HCT116 (cell line): Measurements from ENCODE around the gene SYNDIG1. TPM values are rescaled to one million over a fixed set of nuclear protein-coding genes. Genes with fewer than 3 reads are reported as not detected.

Experiments used
- ATAC-seq: fragments of 200-7000 bp; cut with Tn5 transposase; 2 replicates; pipeline ENCODE4 v1.9.1; 2020; ENCODE audit warnings: mild to moderate bottlenecking, moderate library complexity
- BruUV-seq: library from RNA; stranded (reverse); fragments of 400-500 nt; replicated peaks from 2 replicates; lab custom pipeline; 2021; lab: Mats Ljungman, UMichigan
- CTCF ChIA-PET: fragments of 300-600 bp; sonication (Branson Sonifier 250); formaldehyde crosslinking; loops from one replicate; lab custom pipeline; 2021; ENCODE audit warnings: antibody characterized with exemption; lab: Charles Lee
- POLR2A ChIA-PET: fragments of 300-600, 350-600 bp; sonication (Branson Sonifier 250); formaldehyde crosslinking; loops from one replicate; lab custom pipeline; 2021; ENCODE audit warnings: antibody characterized with exemption; lab: Charles Lee
- RAD21 ChIA-PET, 2 experiments: fragments of 300-600 bp; sonication (Branson Sonifier 250); formaldehyde crosslinking; loops; one replicate each; lab custom pipeline; 2023; ENCODE audit warnings: low total read pairs in 2 of 2; ENCODE audit not compliant: uncharacterized antibody in 2 of 2, unreplicated experiment in 2 of 2, low non-redundant PET in 1 of 2; lab: Charles Lee
- DNase-seq: peaks from one replicate; pipeline ENCODE4 v3.0.0-alpha.2; 2010; ENCODE audit warnings: low read depth, low spot score
- H2AFZ ChIP-seq: fragments of 200-600 bp; shearing (Covaris generic), sonication (generic); 2 replicates; pipeline ENCODE4 v1.6.1; 2017; ENCODE audit warnings: low read depth, mixed run types, mixed read lengths, antibody characterized with exemption, low read length; ENCODE audit not compliant: poor library complexity, severe bottlenecking
- H3K27ac ChIP-seq: 2 replicates; pipeline ENCODE4 v1.5.1; 2012; ENCODE audit warnings: low read depth, low read length
- H3K27me3 ChIP-seq: fragments of 200-600 bp; sonication (generic); 2 replicates; pipeline ENCODE4 v1.6.1; 2016; ENCODE audit warnings: mixed run types, low read length, mixed read lengths; ENCODE audit not compliant: insufficient read depth
- H3K36me3 ChIP-seq, 2 experiments: fragments of 200-500 bp in 1 of 2; fragments of 200-600 bp in 1 of 2; sonication (Bioruptor generic) in 1 of 2; sonication (generic) in 1 of 2; 2 replicates each; pipeline versions ENCODE4 v1.5.1 to v1.6.1; 2014 to 2016; ENCODE audit warnings: low read length in 2 of 2, inconsistent platforms in 1 of 2, mixed read lengths in 1 of 2, mixed run types in 1 of 2; ENCODE audit not compliant: insufficient read depth in 2 of 2, control insufficient read depth in 1 of 2
- H3K4me1 ChIP-seq, 2 experiments: fragments of 200-600 bp in 1 of 2; sonication (generic) in 1 of 2; 2 replicates each; pipeline versions ENCODE4 v1.5.1 to v1.6.1; 2012 to 2017; ENCODE audit warnings: low read length in 2 of 2, inconsistent platforms in 1 of 2, mild to moderate bottlenecking in 1 of 2, mixed read lengths in 1 of 2, mixed run types in 1 of 2, moderate library complexity in 1 of 2; ENCODE audit not compliant: insufficient read depth in 2 of 2, control insufficient read depth in 1 of 2
- H3K4me2 ChIP-seq: fragments of 200-600 bp; sonication (generic); 2 replicates; pipeline ENCODE4 v1.6.1; 2017; ENCODE audit warnings: mixed run types, low read length, mixed read lengths
- H3K4me3 ChIP-seq, 2 experiments: fragments of 200-600 bp in 1 of 2; sonication (generic) in 1 of 2; replicated peaks in 1 of 2; 2 replicates each; pipeline ENCODE4 v1.5.1; 2011 to 2016; ENCODE audit warnings: low read length in 2 of 2, control low read depth in 1 of 2, low read depth in 1 of 2, mild to moderate bottlenecking in 1 of 2, mixed read lengths in 1 of 2, mixed run types in 1 of 2
- H3K79me2 ChIP-seq: fragments of 200-600 bp; sonication (generic); 2 replicates; pipeline ENCODE4 v1.6.1; 2017; ENCODE audit warnings: mild to moderate bottlenecking, mixed run types, low read length, moderate library complexity, mixed read lengths; ENCODE audit not compliant: insufficient read depth
- H3K9ac ChIP-seq: fragments of 200-600 bp; sonication (generic); 2 replicates; pipeline ENCODE4 v1.6.1; 2016; ENCODE audit warnings: low read length, mixed read lengths
- H3K9me2 ChIP-seq: fragments of 200-600 bp; sonication (generic), shearing (Covaris generic); 2 replicates; pipeline ENCODE4 v1.6.1; 2017; ENCODE audit warnings: mixed run types, mild to moderate bottlenecking, moderate library complexity; ENCODE audit not compliant: insufficient read depth
- H3K9me3 ChIP-seq, 2 experiments: fragments of 200-500 bp in 1 of 2; fragments of 200-600 bp in 1 of 2; sonication (Bioruptor generic) in 1 of 2; sonication (generic) in 1 of 2; 2 replicates each; pipeline ENCODE4 v1.6.1; 2014 to 2017; ENCODE audit warnings: low read length in 2 of 2, mixed read lengths in 2 of 2, inconsistent platforms in 1 of 2, low read depth in 1 of 2, mild to moderate bottlenecking in 1 of 2, mixed run types in 1 of 2, moderate library complexity in 1 of 2; ENCODE audit not compliant: control insufficient read depth in 1 of 2, insufficient read depth in 1 of 2
- H4K20me1 ChIP-seq: fragments of 200-600 bp; sonication (generic), shearing (Covaris generic); 2 replicates; pipeline ENCODE4 v1.6.1; 2017; ENCODE audit warnings: mixed run types, mild to moderate bottlenecking, moderate library complexity; ENCODE audit not compliant: insufficient read depth
- FOSL1 ChIP-seq: IDR thresholded peaks from 2 replicates; pipeline ENCODE4 v1.6.1; 2012; ENCODE audit warnings: low read depth
- MAX ChIP-seq: IDR thresholded peaks from 2 replicates; pipeline ENCODE4 v1.6.1; 2012
- POLR2A ChIP-seq: IDR thresholded peaks from 2 replicates; pipeline ENCODE4 v1.7.0; 2011; ENCODE audit warnings: borderline replicate concordance; ENCODE audit not compliant: insufficient read depth, insufficient read length; ENCODE audit errors: extremely low read depth
- RAD21 ChIP-seq: IDR thresholded peaks from 2 replicates; pipeline ENCODE4 v1.6.1; 2012; ENCODE audit warnings: low read depth, mild to moderate bottlenecking
- REST ChIP-seq: IDR thresholded peaks from 2 replicates; pipeline ENCODE4 v1.6.1; 2012; ENCODE audit warnings: low read depth
- SIN3A ChIP-seq: IDR thresholded peaks from 2 replicates; pipeline ENCODE4 v1.6.1; 2012; ENCODE audit warnings: low read depth
- ZFX ChIP-seq: fragments of 450-650 bp; IDR thresholded peaks from 2 replicates; pipeline ENCODE4 v1.6.1; 2017
- ZNF274 ChIP-seq: fragments of 200-500 bp; sonication (Bioruptor generic); IDR thresholded peaks from 2 replicates; pipeline ENCODE4 v1.6.1; 2014; ENCODE audit warnings: mild to moderate bottlenecking, low read depth, low read length, inconsistent platforms
- intact Hi-C: fragments of 100-400 bp; cut with micrococcal nuclease; formaldehyde crosslinking; loops from 2 replicates; pipeline ENCODE4 v1.10.0; 2022
- total RNA-seq: library from RNA; stranded (reverse); gene quantifications from one replicate; pipeline ENCODE4 v1.2.1, GENCODE V29; 2021; ENCODE audit not compliant: unreplicated experiment
- TF ChIP-seq, protein P1 (sequence below): IDR thresholded peaks from 2 replicates; pipeline ENCODE4 v1.6.1; 2012

SYNDIG1 gene
- total RNA-seq, 1 experiment from 2014 or later, result not detected

- Histone ChIP-seq H3K79me2 (no peaks in the 10 kb centered on the region), H3K9me2 (no peaks in the 10 kb centered on the region), H3K4me1 (peaks cover 6 to 32% of the 10 kb centered on the region in 2 experiments), H3K9ac (no peak overlapping the region), H3K27me3 (no peaks in the 10 kb centered on the region), H4K20me1 (no peaks in the 10 kb centered on the region), H3K27ac (no peak overlapping the region), H3K9me3 (no peaks in the 10 kb centered on the region), H3K4me2 (peak overlapping the region; percentile 48), H3K36me3 (no peaks in the 10 kb centered on the region), H2AFZ (no peak overlapping the region), H3K4me3 (no peak overlapping the region)
- no peak for DNase-seq
- TF ChIP-seq MAX (no peak), ZFX (no peak), FOSL1 (no peak), POLR2A (no peak), ZNF274 (no peak), RAD21 (no peak), REST (no peak), SIN3A (no peak)
- TF ChIP-seq, protein P1, sequence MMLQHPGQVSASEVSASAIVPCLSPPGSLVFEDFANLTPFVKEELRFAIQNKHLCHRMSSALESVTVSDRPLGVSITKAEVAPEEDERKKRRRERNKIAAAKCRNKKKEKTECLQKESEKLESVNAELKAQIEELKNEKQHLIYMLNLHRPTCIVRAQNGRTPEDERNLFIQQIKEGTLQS, result no peak
- ChIA-PET POLR2A (no interaction called here), RAD21 (no interaction called here), CTCF (no interaction called here)
- intact Hi-C loops, result no loop called here
- peak; percentile 66 for ATAC-seq
- no TSS peak for BruUV-seq
These were observed 183.9 kb downstream of the SYNDIG1 start for GRCh38 chr20:24653306-24653705.
